Measurements from ENCODE around the gene TPP1. TPM values are rescaled to one million over a fixed set of nuclear protein-coding genes. Genes with fewer than 3 reads are reported as not detected.

The TPP1 gene
- total and polyA plus RNA-seq, 4 donors = 52.8 to 108 (median 86.5) TPM

- TF ChIP-seq REST (IDR thresholded peaks at IDR 0.05) (no peak), NR2F2 (IDR thresholded peaks at IDR 0.05) (no peak), YY1 (IDR thresholded peaks at IDR 0.05) (no peak), SP1 (IDR thresholded peaks at IDR 0.05) (no peak)
- TF ChIP-seq, protein P1, sequence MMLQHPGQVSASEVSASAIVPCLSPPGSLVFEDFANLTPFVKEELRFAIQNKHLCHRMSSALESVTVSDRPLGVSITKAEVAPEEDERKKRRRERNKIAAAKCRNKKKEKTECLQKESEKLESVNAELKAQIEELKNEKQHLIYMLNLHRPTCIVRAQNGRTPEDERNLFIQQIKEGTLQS (IDR thresholded peaks at IDR 0.05) = no peak
Measured at GRCh38 chr11:6621711-6622211, 2.5 kb upstream of the TPP1 start (continued).

DNA sequence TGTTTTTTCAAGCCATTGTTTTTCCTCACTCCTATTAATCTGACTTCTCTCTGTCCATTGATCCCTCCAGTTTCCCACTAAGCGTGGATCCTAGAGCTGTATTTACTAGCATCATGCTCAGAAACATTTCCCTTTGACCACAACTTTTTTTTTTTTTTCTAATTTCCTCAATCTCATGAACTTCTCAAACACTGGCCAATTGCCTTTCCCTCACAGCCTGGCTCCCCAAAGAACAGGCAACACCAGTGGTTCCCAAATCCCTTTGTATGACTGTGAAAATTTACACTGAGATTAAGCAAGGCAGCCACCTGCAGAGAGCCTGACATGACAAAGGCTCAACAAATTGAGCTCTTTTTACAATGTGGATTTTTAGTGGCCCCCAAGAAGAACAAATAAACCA is 1.4 kb upstream of the TPP1 start:
- Histone ChIP-seq H3K4me1 (ENCODE audit: control insufficient read depth in 4 of 4, insufficient read depth in 4 of 4, low read length in 3 of 4) (peaks cover 0 to 24% (median 12%) of the 10 kb centered on the region in 4 donors), H3K4me3 (ENCODE audit: low read depth in 1 of 3, low read length in 3 of 3) (no peak overlapping the region), H3K27ac (ENCODE audit: low read depth in 1 of 2, low read length in 2 of 2) (no peak overlapping the region), H3K9me3 (ENCODE audit: control insufficient read depth in 4 of 4, low read length in 3 of 4) (no peaks in the 10 kb centered on the region), H3K9ac (ENCODE audit: low read depth in 1 of 2, low read length in 2 of 2) (no peak overlapping the region), H3K36me3 (ENCODE audit: control insufficient read depth in 4 of 4, insufficient read depth in 3 of 4, low read depth in 1 of 4, low read length in 3 of 4) (peaks cover 0 to 4% (median under 1%) of the 10 kb centered on the region in 4 donors), H3K27me3 (ENCODE audit: control insufficient read depth in 4 of 4, insufficient read depth in 4 of 4, low read length in 3 of 4) (no peaks in the 10 kb centered on the region)
- 83% methylated on average over 1 of the region's 1 CpG for WGBS
- no peak for TF ChIP-seq REST (IDR thresholded peaks at IDR 0.05)
- no peak for TF ChIP-seq HNF4A (conservative IDR thresholded peaks at IDR 0.05)
- TF ChIP-seq ZBTB33 (IDR thresholded peaks at IDR 0.05) = no peak
- no peak for DNase-seq (ENCODE audit: low spot score)

Measured in liver (tissue), 9 donors.